Inflammatory macrophage (primary cell): ENCODE data around the gene CST9.
"Not testable (repeated sequence)": the region's sequence is repeated elsewhere in the genome, so short reads cannot be mapped to it uniquely, and the experiment has no call there.

Experiments used
- DNase-seq, 2 donors: peaks; one replicate each; pipeline ENCODE4 v3.0.0-alpha.2; 2020 to 2022

Gene CST9

DNA sequence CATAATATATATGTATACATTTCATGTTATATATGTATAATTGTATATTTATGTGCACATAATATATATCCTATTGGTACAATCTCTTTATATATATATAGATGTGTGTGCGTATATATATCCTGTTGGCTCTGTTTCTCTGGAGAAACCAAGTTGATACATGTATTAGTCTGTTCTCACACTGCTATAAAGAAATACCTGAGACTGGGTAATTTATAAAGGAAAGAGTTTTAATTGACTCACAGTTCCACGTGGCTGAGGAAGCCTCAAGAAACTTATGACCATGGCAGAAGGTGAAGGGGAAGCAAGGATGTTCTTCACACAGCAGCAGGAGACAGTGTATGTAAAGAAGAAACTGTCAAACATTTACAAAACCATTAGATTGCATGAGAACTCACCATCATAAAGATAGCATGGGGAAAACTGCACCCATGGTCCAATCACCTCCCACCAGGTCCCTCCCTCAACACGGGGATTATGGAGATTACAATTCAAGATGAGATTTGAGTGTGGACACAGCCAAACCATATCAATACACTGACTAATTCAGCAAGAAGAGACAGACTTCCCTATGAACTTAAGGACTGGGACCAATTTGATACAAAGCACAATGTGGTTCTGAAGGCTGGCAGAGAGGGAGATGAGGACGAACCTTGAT, 18.1 kb upstream of the CST9 start:
- DNase-seq = no peak

DNA sequence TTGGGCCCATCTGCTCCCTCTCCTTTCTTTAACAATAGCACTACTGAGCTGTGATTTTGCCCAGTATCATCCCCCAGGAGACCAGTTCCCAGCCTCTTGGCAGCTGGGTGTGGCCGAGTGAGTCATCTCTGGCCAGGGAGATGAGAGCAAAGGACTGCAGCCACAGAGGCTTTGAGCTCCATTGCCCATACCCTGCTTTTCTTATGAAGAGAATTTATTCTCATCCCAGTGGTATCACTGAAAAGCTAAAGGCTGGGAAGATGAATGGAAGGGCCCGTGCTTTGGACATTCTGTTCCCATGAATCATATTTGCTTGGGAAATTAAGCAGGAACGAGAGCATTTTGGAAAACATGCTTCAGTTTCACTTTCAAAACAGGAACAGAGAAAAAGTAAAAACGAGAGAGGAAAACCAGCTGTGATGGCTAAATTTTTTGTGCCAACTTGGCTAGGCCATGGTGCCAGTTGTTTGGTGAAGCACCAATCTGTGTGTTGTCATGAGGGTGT, 17.2 kb upstream of the CST9 start:
- peak; percentile 64 to 69 for DNase-seq

DNA sequence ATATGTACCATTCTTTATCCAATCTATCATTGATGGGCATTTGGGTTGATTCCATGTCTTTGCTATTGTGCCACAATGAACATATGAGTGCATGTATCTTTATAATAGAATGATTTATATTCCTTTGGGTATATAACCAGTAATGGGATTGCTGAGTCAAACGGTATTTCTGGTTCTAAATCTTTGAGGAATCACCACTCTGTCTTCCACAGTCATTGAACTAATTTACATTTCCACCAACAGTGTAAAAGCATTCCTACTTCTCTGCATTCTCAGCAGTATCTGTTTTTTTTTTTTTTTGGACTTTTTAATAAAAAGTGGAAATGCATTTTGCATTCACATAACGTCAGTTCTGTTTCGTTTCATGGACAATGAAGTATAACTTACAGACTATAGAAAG, 16.7 kb upstream of the CST9 start:
- DNase-seq = not testable (repeated sequence)

- not testable (repeated sequence) for DNase-seq
Measured at GRCh38 chr20:23620670-23621386, 15.1 kb upstream of the CST9 start.

GRCh38 chr20:23614163-23614562, 8.4 kb upstream of the CST9 start:
- DNase-seq = no peak

- no peak for DNase-seq
Measured at GRCh38 chr20:23613676-23614075, 8.0 kb upstream of the CST9 start.

DNA sequence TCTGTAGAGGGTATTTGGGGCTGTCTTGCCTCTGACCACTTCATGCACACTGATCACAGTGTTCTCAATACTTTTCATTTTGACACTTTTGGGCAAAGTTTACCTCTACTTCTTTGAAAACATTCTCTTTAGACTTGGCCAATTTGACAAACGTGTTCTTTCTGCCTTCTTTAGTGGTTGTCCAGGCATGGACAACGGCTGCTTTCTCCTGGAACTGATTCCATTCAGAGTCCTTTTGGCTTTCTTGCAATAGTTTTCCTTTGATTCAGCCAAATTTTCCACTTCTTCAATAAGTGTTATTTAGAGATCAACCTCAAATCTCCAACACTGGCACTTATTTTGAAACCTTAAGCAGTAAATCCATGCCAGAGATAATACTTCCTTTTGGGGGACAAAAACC, 6.7 kb upstream of the CST9 start:
- DNase-seq = no peak

DNA sequence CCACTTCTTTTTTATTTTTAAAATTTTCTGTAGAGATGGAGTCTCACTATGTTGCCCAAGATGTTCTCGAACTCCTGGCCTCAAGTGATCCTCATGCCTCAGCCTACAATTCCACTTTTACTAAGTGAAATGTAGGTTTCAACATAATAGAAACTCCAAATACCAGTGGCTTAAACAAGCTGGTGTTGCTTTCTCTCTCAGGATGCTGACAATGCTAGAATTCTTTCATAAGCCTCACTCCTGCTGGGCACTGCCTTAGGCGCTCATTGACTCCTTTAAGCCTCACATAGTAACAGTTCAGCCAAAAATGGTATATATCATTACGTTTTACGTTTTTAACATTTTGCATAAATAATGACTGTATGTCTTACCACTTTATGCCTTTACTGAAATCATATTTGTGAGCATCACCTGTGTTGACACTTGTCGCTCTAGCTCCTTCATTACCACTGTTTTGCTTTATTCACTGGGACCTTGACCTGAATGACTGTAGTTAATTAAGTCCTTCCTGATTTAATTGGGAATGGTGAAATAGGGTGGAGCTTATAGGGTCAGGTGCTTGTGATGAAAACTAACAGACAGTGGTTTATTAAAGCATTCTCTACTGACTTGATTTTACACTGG, 3.9 kb upstream of the CST9 start:
- DNase-seq = no peak

DNA sequence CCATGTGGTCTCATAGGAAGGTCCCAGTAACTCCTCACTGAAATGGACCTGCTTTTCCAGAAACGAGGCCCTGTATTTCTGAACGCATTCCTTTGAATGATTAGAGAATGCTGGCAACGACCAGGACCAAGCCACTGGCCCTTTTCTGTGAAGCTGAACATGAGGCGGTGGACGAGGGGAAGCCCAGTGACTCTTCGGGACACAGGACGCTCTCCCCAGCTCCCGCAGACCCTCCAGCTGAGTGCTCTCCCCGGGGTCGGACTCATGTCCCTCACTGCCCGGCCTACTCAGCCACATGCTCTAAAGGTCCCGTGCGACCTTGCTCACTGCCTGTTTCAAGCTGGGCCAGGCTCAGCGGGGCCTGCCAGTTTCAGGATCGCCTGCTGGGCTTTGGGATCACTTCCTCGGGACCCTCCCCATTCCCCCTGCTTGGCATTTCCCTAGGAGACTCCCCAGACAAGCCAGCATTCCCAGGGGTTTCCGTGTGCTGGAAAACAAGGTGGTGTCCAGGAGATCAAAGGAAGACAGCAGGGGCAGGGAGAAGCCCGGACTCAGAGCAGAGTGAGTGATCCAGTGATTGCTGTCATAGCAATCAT, 2.6 kb upstream of the CST9 start:
- no peak for DNase-seq

GRCh38 chr20:23607497-23608245, 2.0 kb upstream of the CST9 start:
- no peak for DNase-seq

GRCh38 chr20:23606652-23607049, 934 bp upstream of the CST9 start:
- peak; percentile 64 to 78 for DNase-seq

GRCh38 chr20:23604306-23604705, 1.4 kb downstream of the CST9 start:
- DNase-seq = no peak

GRCh38 chr20:23603321-23603720, 2.4 kb downstream of the CST9 start:
- DNase-seq = peak in 1 of 2 donors; percentile 43

DNA sequence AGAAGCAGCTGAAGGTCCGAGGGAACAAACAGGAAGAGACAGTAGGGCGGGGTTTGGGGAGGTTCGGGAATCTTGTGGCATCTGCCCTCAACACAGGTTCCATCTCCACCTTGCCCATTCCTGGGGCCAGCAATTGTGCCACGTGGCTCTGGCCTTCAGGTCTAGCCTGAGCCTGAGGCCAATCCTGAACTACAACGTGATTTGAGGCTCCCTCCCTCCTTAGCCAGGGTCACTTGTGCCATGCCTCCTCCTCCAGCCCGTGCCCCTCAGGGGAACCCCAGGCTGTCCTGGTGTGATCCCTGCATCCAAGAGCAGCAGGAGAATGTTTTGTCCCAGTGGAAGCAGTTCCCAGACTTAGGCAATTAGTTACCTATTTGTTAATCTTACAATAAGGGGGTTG, 3.0 kb downstream of the CST9 start:
- DNase-seq = no peak

- peak; percentile 61 to 69 for DNase-seq
Measured at GRCh38 chr20:23602241-23602640, 3.5 kb downstream of the CST9 start.

DNA sequence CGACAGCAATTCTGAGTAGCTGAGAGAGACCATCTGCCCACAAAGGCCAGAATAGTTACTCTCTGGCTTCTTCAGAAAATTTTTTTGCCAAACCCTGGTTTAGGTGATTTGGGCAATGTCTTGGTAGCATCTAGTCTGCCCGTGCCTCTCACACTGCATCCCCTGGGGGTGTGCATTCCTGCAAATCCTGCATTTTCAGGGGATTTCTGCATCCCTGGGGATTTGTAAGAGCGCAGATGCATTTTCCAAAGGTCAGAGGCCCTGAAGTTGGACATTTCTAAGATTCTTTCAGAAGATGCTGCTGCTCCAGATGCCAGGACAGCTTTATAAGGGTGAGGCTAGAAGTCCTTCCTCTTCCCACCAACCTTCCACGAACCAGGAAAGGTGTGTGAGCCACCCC, 4.0 kb downstream of the CST9 start:
- DNase-seq = no peak

- peak in 1 of 2 donors; percentile 22 for DNase-seq
Measured at GRCh38 chr20:23598481-23598880, 7.2 kb downstream of the CST9 start.

DNA sequence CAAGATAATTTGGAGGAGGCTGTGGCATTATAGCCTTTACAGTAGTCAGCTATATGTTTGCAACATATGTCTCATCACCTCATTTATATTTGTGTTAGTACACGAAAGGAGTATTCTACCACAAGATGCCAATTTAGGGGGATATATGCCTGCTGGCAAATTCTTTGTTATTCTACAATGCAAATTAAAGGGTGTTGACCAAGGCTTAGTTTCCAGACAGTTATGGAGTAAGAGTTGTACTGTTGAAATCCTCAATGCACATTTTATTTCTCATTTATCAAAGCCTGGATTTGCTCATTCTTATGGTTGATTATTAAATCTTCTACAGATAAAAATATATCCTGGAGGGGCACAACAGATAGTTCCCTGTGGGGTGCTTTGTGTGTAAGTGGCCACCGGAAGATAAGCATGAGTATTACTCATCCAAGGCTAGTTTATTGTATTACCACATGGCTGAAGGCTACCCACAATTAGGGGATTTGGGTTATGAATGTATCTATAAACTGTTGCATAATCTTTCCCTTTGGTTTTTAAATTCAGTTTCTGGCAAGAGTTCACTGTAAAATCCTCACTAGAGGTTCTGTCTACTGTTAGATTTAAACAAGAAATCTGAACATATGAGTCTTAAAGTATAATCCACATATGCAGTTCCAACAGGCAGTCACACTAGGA, 9.0 kb downstream of the CST9 start:
- DNase-seq = peak; percentile 12 to 32

DNA sequence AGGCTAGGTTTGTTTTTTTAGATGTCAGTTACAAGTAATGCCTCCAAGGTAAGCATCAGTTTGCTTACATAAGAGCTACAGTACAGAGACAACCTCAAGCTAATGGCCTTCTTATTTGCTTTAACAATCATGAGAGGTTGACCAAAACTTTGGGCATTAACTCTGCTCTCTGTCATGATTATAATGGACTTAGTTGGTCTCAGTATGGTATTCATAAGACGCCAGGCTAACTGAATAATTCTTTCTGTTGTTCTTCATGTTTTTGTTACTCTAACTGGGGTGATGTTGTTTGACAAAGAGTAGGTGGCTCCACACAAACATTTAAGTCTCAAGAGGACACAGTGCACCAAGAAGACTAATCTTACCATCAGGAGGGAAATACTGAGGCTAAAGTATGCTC, 9.8 kb downstream of the CST9 start:
- no peak for DNase-seq

DNA sequence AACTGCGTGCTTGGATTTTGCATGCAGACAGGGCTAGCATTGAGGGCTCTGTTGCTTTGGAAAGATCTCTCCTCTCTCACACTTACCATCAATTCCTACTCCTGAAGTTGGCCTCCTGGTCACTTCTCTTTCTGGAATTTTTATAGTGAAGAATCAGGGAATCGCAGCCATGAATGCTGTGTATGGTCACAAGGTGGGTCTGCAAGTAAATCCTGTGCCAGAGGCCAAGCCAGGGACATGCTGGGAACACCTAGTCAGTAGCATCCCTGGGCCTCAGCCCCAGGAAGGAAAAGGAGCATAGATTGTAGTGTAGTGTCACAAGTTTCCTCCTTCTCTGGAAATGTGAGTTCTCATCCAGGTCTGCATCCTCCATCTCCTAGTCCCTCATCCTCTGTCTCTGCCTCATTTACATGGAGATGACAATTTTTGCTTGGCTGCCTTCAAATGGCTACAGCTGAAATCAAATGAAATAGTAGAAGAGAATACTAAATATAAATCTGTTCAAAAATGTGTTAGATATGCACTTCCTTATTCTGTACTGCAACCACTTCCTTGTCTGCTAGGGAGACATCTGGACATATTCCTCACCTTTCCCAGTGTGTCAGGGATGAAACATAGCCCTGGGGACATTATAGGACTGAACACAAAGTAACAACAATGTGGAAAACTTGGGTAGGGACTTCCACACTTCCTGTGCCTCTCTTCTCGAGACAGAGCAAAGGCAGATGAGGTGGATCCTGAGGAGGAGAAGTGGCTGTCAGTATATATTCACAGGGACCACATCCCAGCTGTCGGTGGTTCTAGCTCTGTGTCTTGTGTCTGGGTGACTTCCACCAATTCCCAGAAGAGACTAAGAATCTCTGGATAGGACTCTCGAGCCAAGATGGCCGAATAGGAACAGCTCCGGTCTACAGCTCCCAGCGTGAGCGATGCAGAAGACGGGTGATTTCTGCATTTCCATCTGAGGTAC, 17.0 kb downstream of the CST9 start:
- DNase-seq = no peak

GRCh38 chr20:23587631-23588030, 18.1 kb downstream of the CST9 start:
- DNase-seq = no peak
